HUES6 (cell line): Measurements from ENCODE around the gene TRIB2.

Source experiments
- H3K27ac ChIP-seq: 2 replicates; pipeline ENCODE4 v1.7.0; 2013; ENCODE audit warnings: low read depth, mild to moderate bottlenecking, low read length, inconsistent platforms
- H3K27me3 ChIP-seq: 2 replicates; pipeline ENCODE4 v1.6.1; 2013; ENCODE audit warnings: low read length; ENCODE audit not compliant: control insufficient read depth, insufficient read depth
- H3K36me3 ChIP-seq: 2 replicates; pipeline ENCODE4 v1.6.1; 2013; ENCODE audit warnings: low read length; ENCODE audit not compliant: control insufficient read depth, insufficient read depth
- H3K4me1 ChIP-seq: 2 replicates; pipeline ENCODE4 v1.6.1; 2013; ENCODE audit warnings: low read length; ENCODE audit not compliant: control insufficient read depth, insufficient read depth
- H3K4me3 ChIP-seq: 2 replicates; pipeline ENCODE4 v1.5.1; 2013; ENCODE audit warnings: low read depth, low read length
- H3K9ac ChIP-seq: one replicate; pipeline ENCODE4 v1.6.1; 2013; ENCODE audit warnings: mild to moderate bottlenecking, low read length
- H3K9me3 ChIP-seq: 2 replicates; pipeline ENCODE4 v1.6.1; 2013; ENCODE audit warnings: low read depth, low read length; ENCODE audit not compliant: control insufficient read depth, insufficient read depth

Gene TRIB2

DNA sequence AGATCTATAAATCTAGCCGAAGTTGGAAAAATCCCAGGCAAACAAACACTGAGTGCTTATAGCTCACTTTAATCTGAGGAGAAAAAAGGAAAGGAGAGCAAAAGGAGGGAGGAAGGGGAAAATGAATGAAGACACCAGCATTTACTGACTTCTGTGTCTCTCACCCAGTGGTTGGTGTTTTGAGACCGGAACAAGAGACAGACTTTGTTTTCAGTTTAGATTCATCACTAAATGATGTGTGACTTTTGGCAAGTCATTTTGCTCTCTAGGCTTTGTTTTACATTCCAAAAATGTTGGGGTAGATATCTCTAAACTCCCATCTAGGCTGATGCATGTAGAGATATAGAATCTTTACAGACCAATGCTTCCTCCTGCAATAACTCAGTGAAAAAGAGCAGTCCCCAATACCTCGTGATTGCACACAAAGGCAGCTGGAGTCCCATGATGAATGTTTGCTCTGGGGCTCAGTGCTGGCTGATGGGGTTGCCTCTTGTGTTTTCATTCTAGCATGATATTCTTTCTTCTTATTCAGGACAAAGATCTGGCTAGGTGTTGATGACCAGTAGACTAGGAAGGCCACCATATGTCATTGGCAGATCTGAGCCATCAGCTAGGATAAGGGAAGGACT, 51.4 kb downstream of the TRIB2 start:
- Histone ChIP-seq H3K9ac (no peak overlapping the region), H3K36me3 (no peaks in the 10 kb centered on the region), H3K4me1 (peaks cover 18% of the 10 kb centered on the region), H3K9me3 (peaks cover 5% of the 10 kb centered on the region; the same call in 1 of the 2 replicates), H3K4me3 (no peak overlapping the region), H3K27me3 (0 out of 2 replicates have a peak, but pooled peaks cover 5% of the 10 kb centered on the region), H3K27ac (no peak overlapping the region)

DNA sequence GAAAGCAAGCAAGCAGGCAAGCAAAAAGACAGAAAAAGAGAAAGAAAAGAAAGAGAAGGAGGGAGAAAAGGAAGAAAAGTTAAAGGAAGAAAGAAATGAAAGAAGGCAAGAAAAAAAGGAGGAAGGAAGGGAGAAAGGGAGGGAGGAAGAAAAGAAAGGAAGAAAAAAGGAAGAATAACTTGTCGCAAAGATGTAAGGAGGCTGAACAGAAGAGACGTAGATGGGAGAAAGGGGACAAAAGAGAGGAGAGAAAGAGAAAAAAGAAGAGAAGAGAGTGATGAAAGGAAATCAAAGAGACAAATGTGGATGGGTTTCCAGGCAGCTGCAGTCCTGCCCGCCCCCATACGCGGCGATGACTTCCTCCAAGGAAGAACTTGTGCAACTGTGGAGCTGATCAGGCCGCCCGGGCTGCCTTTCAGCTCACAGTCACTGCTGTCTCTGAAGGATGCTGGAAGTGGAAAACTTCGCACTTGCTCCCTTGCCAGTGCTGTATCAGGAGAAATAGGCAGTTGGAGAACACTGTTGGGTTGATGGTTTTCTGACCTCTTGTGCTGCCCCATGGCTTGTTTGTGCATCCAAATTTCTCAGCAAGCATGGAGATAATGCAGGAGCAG, 52.9 kb downstream of the TRIB2 start:
- 0 out of 2 replicates have a peak, but pooled peaks cover 5% of the 10 kb centered on the region for H3K27me3 ChIP-seq
- no peak overlapping the region for H3K4me3 ChIP-seq
- H3K9ac ChIP-seq = no peak overlapping the region
- H3K9me3 ChIP-seq = no peaks in the 10 kb centered on the region
- no peak overlapping the region for H3K27ac ChIP-seq
- H3K4me1 ChIP-seq = peaks cover 25% of the 10 kb centered on the region
- no peaks in the 10 kb centered on the region for H3K36me3 ChIP-seq

DNA sequence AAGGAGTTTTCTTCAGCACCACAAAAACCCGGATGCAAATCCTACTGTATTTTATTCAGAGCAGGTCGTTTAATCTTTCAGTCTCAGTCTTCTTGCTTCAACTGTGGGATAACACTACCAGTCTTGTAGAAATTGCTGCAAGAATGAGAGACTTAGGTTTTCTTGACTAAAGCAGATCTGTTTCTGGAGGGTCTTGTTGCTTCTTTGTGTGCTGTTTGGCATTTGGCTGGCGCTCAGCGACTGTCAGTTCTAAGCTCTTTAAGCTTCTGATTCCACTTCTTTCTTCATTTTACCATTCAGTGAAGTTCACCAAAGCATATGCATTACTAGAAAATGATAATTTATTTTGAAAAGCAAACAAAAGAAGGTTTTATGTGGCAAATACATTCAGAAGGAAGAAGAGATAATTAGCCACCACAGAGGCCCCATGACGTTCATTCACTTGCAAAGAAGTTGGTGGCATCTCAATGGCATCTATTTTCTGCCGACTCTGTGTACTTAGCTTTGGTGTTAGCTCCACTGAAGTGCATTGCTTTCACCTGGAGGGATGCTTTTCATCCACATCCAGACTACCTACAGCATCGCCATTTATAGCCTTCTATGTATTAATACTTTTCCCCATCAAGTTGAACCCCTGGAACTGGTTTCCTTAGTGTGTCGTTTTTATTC, 53.7 kb downstream of the TRIB2 start:
- no peak overlapping the region for H3K27ac ChIP-seq
- no peak overlapping the region for H3K9ac ChIP-seq
- peaks cover 3% of the 10 kb centered on the region; the same call in 1 of the 2 replicates for H3K9me3 ChIP-seq
- H3K36me3 ChIP-seq = no peaks in the 10 kb centered on the region
- H3K4me1 ChIP-seq = peaks cover 25% of the 10 kb centered on the region
- H3K4me3 ChIP-seq = no peak overlapping the region
- H3K27me3 ChIP-seq = peaks cover 9% of the 10 kb centered on the region; the same call in 1 of the 2 replicates

DNA sequence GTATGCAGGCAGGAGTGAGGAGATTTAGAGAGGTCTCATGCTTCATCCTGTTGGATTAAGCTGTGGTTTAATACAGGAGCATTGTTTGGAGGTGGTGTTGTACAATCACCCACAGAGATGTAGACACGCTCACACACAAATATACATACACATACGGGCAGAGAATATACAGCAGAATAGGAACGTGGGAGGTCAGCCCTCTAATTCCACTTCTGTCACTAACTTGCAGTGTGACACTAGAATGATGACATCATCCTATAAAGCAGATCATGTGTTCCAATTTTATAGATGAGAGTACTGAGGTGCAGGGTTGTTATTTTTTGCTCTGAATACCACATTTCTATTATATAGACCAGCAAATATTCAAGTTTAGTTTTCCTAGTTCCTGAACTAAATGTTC, 54.4 kb downstream of the TRIB2 start:
- H3K27me3 ChIP-seq = peaks cover 16% of the 10 kb centered on the region; the same call in 1 of the 2 replicates

DNA sequence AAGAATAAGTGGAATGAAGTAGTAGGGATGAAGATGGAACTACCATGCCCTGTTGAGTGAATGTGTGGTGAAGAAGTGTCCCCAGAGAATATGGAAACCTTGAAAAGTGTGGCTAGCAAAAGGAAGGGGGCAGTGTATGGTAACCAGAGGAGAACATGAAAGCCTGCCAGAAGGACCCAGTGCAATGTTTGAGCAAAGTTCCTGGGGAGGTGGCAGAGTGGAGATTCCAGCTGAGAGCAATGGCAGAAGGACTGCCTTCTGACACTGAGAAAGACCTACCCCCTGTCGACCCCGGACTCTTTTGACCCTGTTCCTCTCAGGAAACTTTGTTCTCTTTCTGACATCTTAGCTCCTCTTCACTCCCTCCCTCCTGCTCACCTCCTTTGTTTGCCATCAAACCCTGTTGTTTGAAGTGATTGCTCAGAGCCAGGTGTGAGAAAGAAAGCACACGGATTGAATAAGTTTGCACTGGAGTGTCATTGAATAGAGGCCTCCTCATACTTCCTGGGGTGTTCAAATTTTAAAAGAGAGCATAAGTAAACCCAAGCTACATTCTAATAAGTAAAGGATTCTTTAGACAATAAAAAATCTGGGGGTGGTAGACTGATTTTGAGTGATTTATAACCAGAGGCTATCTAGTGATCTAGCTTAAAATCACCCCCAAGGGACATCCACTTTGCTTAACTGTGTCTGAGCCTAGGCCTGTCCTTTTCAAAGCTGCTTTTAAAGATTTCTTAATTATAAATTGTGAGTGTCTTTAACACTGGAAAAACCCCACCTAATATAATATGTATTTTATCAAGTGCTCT, 57.1 kb downstream of the TRIB2 start:
- peaks cover 40% of the 10 kb centered on the region for H3K27me3 ChIP-seq
- peaks cover 5% of the 10 kb centered on the region; the same call in 1 of the 2 replicates for H3K9me3 ChIP-seq
- H3K36me3 ChIP-seq = no peaks in the 10 kb centered on the region
- no peak overlapping the region for H3K9ac ChIP-seq
- no peak overlapping the region for H3K4me3 ChIP-seq
- peaks cover 35% of the 10 kb centered on the region for H3K4me1 ChIP-seq
- H3K27ac ChIP-seq = no peak overlapping the region

More for the DNA sequence above, 54.4 kb downstream of the TRIB2 start:
- H3K9me3 ChIP-seq = peaks cover 5% of the 10 kb centered on the region; the same call in 1 of the 2 replicates
- no peaks in the 10 kb centered on the region for H3K36me3 ChIP-seq
- no peak overlapping the region for H3K9ac ChIP-seq
- H3K4me3 ChIP-seq = no peak overlapping the region
- no peak overlapping the region for H3K27ac ChIP-seq
- H3K4me1 ChIP-seq = peaks cover 25% of the 10 kb centered on the region

DNA sequence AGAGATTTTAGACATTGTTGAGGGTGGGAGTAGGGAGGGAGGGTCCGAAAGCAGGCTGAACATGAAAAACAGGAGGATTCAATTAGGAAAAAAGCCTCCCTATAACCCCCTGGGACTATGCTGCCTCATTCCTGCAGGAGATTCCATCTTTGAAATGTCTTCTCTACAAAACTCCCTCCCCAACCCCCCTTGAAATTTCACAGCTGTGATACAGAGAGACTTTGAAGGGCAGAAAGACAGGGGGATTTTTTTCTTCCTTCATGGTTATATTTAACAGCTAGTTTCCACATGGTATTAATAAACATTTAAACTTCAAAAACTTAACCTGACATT, 57.6 kb downstream of the TRIB2 start:
- peaks cover 43% of the 10 kb centered on the region for H3K27me3 ChIP-seq
- peaks cover 5% of the 10 kb centered on the region; the same call in 1 of the 2 replicates for H3K9me3 ChIP-seq
- peaks cover 35% of the 10 kb centered on the region for H3K4me1 ChIP-seq
- H3K27ac ChIP-seq = no peak overlapping the region
- no peak overlapping the region for H3K4me3 ChIP-seq
- no peaks in the 10 kb centered on the region for H3K36me3 ChIP-seq
- H3K9ac ChIP-seq = no peak overlapping the region

DNA sequence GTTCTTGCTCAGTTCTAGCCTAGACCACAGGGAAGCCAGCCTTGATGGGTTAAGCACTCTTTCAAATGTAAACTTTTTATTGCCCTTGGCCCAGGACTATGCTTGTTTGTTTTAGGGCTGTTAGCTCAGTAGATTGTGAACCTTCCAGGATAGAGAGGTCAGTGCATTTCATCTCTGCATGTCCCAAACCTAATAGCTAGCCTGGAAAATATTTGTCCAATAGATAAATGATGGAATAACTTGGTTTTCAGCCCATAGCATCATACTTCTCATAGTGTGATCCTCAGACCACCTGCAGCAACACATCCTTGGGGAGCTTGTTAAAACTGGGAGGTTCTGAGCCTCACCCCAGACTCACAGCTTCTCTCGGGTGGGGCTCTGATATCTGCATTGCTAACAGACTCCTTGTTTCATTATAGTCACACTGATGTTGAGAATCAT, 59.8 kb downstream of the TRIB2 start:
- no peak overlapping the region for H3K27ac ChIP-seq

DNA sequence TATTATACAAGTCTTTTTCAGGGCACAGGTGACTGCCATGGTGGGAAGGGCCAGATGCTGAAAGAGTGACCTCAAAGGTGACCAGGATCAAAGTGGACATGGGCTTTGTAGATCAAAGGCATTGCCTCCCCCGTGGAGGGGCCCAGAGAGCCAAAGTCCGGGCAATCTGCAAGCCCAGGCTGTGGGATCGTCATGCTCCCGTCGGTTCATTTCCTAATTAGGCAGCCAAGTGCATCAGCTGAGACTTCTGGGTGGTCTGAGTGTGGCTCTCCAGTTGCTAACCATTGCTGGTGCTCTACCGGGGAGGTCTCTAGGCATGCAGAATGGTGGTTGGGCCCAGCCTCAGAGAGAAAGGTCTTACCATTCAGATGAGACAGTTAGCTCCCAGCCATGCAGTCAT, 61.6 kb downstream of the TRIB2 start:
- no peaks in the 10 kb centered on the region for H3K36me3 ChIP-seq
- H3K27me3 ChIP-seq = peaks cover 59% of the 10 kb centered on the region
- H3K9ac ChIP-seq = no peak overlapping the region
- no peak overlapping the region for H3K4me3 ChIP-seq
- no peak overlapping the region for H3K27ac ChIP-seq
- peaks cover 17% of the 10 kb centered on the region for H3K4me1 ChIP-seq
- peaks cover 5% of the 10 kb centered on the region; the same call in 1 of the 2 replicates for H3K9me3 ChIP-seq

More for the DNA sequence above, 59.8 kb downstream of the TRIB2 start:
- Histone ChIP-seq H3K36me3 (no peaks in the 10 kb centered on the region), H3K9me3 (peaks cover 5% of the 10 kb centered on the region; the same call in 1 of the 2 replicates), H3K27me3 (peaks cover 53% of the 10 kb centered on the region), H3K4me1 (peaks cover 17% of the 10 kb centered on the region), H3K9ac (no peak overlapping the region), H3K4me3 (no peak overlapping the region)

DNA sequence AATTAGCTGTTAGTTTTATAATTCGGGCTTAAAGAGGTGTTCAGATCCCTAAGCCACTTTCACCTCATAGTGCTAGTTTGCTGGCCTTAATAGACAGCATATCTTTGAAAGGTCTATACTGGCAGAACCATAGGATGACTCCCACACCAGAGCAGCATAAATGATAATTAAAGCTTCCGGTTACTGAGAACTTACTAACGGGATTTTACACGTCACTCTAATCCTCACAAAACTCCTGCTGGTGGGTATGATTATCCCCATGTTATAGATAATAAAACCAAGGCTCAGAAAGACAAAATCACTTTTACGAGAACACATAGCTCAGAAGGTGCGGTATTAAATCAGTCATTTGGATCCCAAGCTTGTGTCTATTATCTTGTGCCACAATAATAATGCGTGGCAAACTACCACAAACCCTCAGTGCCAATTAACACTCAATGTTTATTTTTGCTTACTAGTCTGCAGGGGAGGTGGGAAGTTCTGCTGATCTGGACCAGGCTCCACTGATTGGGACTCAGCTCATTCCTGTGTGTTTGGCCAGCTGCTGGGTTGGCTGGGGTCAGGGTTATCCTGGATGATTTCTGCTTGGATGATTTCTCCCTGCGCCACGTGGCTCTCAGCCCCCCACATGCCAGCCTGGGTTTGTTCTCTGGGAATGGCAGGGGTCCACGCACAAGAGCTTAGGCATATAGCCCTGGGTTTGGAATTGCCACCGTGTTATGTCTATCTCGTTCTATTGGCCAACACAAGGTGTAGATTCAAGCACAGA, 62.3 kb downstream of the TRIB2 start:
- peaks cover 59% of the 10 kb centered on the region for H3K27me3 ChIP-seq
- H3K4me1 ChIP-seq = peaks cover 11% of the 10 kb centered on the region
- H3K27ac ChIP-seq = no peak overlapping the region

DNA sequence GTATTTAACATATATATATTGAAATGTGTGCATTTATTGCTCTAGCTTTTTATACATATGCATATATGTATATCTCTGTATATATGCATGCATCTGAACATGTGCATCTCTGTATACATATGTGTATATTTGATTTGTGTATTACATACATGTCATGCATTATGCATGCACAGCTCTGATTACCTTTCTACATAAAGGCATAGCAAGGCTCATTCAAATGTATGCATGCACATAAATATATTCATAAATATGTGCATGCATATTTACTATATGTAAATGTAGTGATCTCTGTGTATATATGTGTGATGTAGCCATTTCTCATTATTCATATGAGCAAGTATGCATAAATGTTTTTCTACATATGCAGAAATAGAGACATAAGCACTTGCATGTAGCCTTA, 64.6 kb downstream of the TRIB2 start:
- peaks cover 46% of the 10 kb centered on the region for H3K27me3 ChIP-seq

More for the DNA sequence above, 62.3 kb downstream of the TRIB2 start:
- Histone ChIP-seq H3K9me3 (peaks cover 5% of the 10 kb centered on the region; the same call in 1 of the 2 replicates), H3K36me3 (no peaks in the 10 kb centered on the region), H3K9ac (no peak overlapping the region), H3K4me3 (no peak overlapping the region)

More for the DNA sequence above, 64.6 kb downstream of the TRIB2 start:
- H3K4me3 ChIP-seq = no peak overlapping the region
- no peak overlapping the region for H3K27ac ChIP-seq
- H3K4me1 ChIP-seq = peaks cover 10% of the 10 kb centered on the region; the same call in 1 of the 2 replicates
- no peak overlapping the region for H3K9ac ChIP-seq
- H3K36me3 ChIP-seq = no peaks in the 10 kb centered on the region
- peaks cover 10% of the 10 kb centered on the region for H3K9me3 ChIP-seq
